ENCODE results near the gene TMOD4.

Gene TMOD4

DNA sequence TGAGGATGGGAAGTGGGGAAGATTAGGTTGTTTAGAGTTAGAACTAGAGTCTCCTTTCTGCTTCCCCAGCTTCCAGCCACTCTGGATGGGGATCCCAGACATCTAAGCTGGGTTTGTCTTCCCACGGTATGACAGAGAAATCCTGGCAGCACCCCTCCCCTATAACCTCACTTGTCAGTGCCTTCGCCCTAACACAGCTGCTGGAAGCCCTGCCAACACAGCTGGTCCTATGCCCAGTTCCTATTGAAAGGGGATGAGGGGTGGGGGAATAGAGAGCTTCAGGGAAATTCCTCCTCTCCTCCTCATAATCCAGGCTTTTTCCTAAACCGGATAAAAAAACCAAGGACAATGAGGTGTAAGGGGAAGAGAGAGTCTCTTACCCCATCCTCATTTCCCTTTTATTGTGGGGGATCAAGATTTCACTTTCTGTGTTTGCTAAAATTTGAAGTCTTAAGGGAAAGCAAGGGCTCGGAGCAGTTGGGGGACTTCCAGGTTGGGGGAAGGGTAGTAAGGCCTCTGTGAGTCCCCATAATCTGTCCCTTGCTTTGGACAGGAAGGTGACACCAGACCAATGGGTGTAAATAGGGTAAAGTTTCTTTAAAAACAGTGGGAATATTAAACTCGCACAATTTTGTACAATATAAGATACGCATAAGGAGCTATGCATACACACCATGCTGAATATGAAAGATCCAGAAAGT is 590 bp downstream of the TMOD4 start:
- no peak for DNase-seq (ENCODE audit: low read depth)

DNA sequence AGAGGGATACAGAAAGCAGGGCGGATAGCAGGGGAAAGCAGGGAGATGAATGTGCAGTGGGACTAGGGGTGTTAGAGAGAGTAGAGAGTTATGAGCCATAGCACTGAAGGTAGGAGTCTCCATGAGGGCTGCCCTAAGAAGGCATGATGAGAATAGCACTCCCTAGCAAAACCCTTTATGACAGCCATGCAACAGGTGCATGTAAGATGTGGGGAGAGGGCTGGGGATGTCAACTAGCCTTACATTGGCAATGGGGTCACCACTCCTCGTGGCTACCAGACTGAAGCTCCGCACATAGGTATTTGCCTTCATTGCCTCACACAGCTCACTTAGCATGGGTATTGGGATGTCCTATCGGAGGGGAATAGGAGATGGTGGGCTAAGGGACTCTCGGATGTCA is 4.6 kb downstream of the TMOD4 start:
- DNase-seq (ENCODE audit: low read depth) = no peak

DNA sequence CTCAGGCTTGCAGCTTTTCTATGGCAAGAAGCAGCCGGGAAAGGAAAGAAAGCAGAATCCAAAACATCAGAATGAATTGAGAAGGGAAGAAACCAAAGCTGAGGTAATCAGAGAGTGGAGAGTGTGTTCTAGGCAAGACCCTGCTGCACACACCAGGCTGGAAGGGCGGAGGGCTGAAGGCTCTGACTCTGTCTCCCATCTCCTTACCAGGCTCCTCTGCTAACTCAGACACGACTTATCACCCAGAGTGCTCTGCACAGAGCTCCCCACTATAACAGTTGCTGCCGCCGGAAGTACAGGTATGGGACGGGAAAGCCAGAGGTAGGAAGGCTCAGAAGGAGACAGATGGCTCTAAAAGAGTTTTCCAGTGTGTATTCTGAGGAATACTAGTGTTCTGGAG is 8.7 kb downstream of the TMOD4 start:
- no peak for DNase-seq (ENCODE audit: low read depth)

DNA sequence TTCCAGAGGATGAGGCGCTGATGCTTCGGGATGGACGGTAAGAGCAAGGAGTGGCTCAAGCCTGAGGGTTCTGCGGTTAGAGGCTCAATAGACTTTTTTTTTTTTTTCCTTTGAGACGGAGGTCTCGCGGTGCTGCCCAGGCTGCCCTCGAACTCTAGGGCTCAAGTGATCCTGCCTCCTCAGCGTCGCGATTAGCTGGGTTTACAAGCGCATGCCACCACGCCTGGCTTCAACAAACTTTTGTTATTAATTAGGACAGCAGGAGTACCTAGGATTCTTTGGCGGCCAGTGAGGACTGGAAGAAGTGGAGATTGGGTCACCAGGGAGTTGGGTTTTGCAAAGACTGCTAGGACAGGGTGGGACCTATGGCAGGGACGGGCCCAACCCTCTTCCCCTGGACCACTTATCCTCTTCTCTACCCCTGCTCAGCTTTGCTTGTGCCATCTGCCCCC is 9.2 kb downstream of the TMOD4 start:
- no peak for DNase-seq (ENCODE audit: low read depth)

- DNase-seq (ENCODE audit: low read depth) = peak; percentile 92
Measured at GRCh38 chr1:151165738-151166504, 9.9 kb downstream of the TMOD4 start, which contains the start of the genes LYSMD1 and SCNM1. LYSMD1 (minus strand) TSS chr1:151165902; CDS start chr1:151165258, 644 bp downstream. SCNM1 (plus strand) TSS chr1:151166144; CDS start chr1:151166153, 9 bp downstream.

DNA sequence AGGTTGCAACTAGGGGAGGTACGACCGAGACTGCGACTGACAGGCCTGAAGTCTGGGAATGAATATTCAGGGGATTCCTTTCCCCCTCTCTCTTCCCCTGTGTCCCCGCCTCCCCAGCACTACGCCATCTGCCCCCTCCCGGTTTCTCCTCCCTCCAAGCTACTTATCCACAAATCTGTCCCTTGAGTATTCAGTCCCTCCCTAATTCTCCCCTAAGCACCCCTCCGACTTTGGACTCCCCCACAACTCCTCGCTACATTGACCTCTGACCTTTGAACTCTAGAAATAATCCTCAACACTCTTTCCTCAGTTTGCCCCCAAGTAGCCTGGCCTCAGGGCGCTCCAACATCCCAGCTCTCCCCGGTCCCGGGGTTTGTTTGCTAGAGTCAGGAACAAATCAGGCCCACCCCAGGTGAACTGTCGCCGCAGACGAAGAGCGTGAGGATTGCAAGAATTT is 10.5 kb downstream of the TMOD4 start:
- no peak for DNase-seq (ENCODE audit: low read depth)

GRCh38 chr1:151164732-151165280 is 11.0 kb downstream of the TMOD4 start:
- no peak for DNase-seq (ENCODE audit: low read depth)

GRCh38 chr1:151159373-151159772 is 16.4 kb downstream of the TMOD4 start:
- no peak for DNase-seq (ENCODE audit: low read depth)

DNA sequence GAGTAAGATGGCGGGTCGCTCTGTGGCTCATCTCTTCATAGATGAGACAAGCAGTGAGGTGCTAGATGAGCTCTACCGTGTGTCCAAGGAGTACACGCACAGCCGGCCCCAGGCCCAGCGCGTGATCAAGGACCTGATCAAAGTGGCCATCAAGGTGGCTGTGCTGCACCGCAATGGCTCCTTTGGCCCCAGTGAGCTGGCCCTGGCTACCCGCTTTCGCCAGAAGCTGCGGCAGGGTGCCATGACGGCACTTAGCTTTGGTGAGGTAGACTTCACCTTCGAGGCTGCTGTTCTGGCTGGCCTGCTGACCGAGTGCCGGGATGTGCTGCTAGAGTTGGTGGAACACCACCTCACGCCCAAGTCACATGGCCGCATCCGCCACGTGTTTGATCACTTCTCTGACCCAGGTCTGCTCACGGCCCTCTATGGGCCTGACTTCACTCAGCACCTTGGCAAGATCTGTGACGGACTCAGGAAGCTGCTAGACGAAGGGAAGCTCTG is 17.0 kb downstream of the TMOD4 start:
- DNase-seq (ENCODE audit: low read depth) = no peak

GRCh38 chr1:151158326-151158725 is 17.5 kb downstream of the TMOD4 start:
- no peak for DNase-seq (ENCODE audit: low read depth)

GRCh38 chr1:151157067-151157531 is 18.7 kb downstream of the TMOD4 start:
- peak; percentile 36 for DNase-seq (ENCODE audit: low read depth)

DNA sequence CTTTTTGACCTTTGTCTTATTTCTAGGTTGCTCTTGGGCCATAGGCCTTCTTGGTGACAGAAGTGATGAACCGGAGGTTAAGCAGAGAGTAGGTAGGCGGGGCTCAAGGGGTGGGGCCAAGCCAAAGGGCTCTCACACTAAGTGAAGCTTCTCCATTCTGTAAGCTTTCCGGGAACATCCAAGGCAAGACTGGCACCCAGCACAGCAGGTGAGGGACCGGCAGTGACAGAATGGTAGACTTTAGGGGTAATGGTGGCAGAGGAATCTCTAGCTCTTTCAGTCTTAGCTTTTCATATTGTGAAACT is 19.3 kb downstream of the TMOD4 start, which contains the start of gene TNFAIP8L2:
TNFAIP8L2 (plus strand) TSS at position 135 of the 305 bp plus-strand sequence. CDS start 2,049 bp downstream, outside the sequence.
- peak; percentile 65 for DNase-seq (ENCODE audit: low read depth)

DNA sequence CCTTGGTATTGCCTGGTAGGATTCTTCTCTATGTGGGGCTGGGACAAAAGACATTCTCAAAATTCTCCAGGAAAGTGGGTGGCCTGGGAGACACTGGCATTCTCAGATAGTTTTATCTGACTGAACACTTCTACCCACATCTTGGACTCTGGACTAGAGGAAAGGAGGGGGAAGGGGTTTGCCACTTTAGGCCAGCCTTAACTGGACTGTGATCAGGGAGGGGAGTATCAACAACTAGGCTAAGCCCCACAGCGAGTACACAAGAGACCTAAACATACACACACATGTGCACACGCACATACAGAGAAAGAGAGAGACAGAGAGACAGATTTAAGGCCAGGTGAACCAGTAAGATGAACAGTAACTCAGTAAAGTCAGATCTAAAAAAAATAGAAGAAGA is 28.1 kb downstream of the TMOD4 start:
- DNase-seq (ENCODE audit: low read depth) = no peak

GRCh38 chr1:151147132-151147503 is 28.7 kb downstream of the TMOD4 start:
- DNase-seq (ENCODE audit: low read depth) = no peak

DNA sequence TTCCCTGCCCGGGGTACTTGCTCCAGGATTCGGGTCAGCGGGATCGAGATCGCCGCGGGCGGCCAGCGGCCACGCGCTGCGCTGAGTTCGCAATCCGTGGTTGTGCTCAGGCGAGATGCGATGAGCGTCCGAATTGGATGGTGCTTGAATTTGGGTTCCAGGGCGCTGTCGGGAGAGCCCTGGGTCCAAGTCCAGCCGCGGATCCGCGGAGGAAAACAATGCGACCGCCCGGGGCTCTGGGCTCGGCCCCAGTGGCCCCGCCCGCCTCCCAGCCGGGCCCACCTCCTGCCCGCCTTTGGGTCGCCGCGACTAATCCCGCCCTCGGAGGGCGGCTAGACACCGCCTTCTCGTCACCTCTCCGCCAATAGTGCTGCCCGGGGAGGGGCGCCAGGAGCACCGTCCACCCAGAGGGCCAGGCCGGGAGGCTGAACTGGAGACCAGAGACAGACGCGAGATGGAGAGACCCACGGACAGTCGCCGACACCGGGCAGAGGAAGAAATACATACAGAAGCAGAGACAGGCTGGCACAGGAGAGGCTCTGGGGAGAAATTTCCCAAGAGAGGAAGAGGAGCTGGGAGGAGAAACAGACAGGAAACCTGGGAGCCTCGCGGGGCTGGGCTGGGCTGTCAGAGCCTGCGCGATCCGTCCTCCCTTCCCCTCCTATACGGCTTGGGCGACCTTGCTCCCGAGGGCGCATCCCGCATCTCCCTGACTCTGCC is 29.2 kb downstream of the TMOD4 start, which contains the start of gene SEMA6C:
SEMA6C (minus strand) TSS at position 220 of the 720 bp plus-strand sequence. CDS start 4,010 bp downstream, outside the sequence.
- peak; percentile 82 for DNase-seq (ENCODE audit: low read depth)

- no peak for DNase-seq (ENCODE audit: low read depth)
Measured at GRCh38 chr1:151146072-151146411, 29.7 kb downstream of the TMOD4 start.

DNA sequence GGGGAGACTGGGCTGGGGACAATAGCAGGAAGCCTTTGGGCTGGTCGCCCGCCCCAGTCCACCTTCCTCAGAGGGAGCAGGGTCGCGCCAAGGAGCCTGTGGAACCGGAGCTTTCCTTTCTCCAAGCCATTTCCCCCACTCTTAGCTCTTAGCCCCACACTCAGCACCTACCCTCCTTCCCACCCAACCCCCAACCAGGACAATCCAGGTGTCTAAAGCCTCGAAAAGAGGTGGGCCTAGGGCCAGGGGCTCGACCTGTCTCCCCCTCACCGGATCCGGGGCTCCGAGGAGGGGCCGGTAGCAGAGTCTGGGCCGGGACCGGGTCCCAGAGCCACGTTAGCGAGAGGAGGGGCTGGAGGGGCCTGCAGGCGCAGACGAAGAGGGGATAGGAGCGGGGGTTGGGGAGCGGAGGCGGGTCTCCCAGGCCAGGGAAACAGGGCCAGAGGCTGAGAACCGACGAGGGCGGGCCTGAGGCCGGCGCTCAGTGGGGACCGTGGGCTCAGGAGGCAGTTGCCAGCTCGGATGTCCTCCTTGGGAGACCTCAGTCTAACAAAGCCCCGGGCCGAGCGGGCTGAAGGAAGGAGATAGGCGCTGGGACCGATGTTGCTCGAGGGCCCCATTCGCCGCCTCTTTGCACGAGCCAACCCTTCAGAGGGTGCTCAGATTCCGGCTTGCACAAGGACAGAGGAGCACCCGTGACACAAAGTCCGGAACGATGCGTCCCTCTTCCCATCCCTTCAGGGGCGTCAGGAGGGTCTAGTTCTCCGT is 30.3 kb downstream of the TMOD4 start:
- no peak for DNase-seq (ENCODE audit: low read depth)

GRCh38 chr1:151144474-151145303 is 31.1 kb downstream of the TMOD4 start:
- no peak for DNase-seq (ENCODE audit: low read depth)

GRCh38 chr1:151143986-151144385 is 31.8 kb downstream of the TMOD4 start:
- no peak for DNase-seq (ENCODE audit: low read depth)

DNA sequence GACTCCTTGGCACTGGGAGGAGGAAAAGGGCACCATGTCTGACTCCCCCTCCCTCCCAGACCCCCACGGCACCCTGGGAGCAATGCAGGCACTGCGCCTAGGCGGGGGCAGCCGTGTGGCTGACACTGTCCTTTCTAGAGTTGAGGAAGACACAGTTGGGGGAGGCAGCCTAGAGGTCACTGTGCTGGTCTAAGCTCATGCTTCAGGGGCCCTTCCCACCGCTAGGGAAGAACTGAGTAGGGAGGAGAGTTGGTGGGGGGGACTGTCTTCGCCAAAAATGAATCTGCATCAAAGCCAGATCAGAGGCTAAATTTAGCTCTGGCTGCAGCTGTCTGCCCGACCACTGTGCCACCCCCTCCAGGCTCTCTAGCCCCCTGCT is 32.7 kb downstream of the TMOD4 start:
- DNase-seq (ENCODE audit: low read depth) = no peak
